Activated CD8-positive, alpha-beta memory T cell treated with anti-CD3 and anti-CD28 coated beads, Interleukin-2, amount 50 U/mL, for 48 hours (primary cell): ENCODE results near the gene PSMB11.

ENCODE experiments used
- DNase-seq: peaks from one replicate; pipeline ENCODE4 v3.0.0-alpha.2; 2020

The PSMB11 gene

GRCh38 chr14:23062002-23062401, 20.0 kb downstream of the PSMB11 start:
- DNase-seq: no peak

- peak; percentile 38 for DNase-seq
Measured at GRCh38 chr14:23063601-23064000, 21.6 kb downstream of the PSMB11 start.

- DNase-seq: peak; percentile 35
Measured at GRCh38 chr14:23066368-23066767, 24.4 kb downstream of the PSMB11 start.

GRCh38 chr14:23066855-23067744, 25.1 kb downstream of the PSMB11 start:
- peak; percentile 29 for DNase-seq

- peak; percentile 46 for DNase-seq
Measured at GRCh38 chr14:23067847-23068788, 26.1 kb downstream of the PSMB11 start.

GRCh38 chr14:23068789-23069412, 26.9 kb downstream of the PSMB11 start:
- DNase-seq: peak; percentile 75

- DNase-seq: peak; percentile 52
Measured at GRCh38 chr14:23069413-23069806, 27.4 kb downstream of the PSMB11 start.

- peak; percentile 50 for DNase-seq
Measured at GRCh38 chr14:23070262-23071129, 28.5 kb downstream of the PSMB11 start.

- peak; percentile 86 for DNase-seq
Measured at GRCh38 chr14:23071244-23071920, 29.4 kb downstream of the PSMB11 start.

- peak; percentile 29 for DNase-seq
Measured at GRCh38 chr14:23071921-23072539, 30.0 kb downstream of the PSMB11 start.

- no peak for DNase-seq
Measured at GRCh38 chr14:23074906-23075305, 32.9 kb downstream of the PSMB11 start.

GRCh38 chr14:23076785-23077408, 34.9 kb downstream of the PSMB11 start:
- no peak for DNase-seq

GRCh38 chr14:23077962-23078361, 36.0 kb downstream of the PSMB11 start:
- no peak for DNase-seq

GRCh38 chr14:23078692-23079116, 36.7 kb downstream of the PSMB11 start:
- no peak for DNase-seq

GRCh38 chr14:23079716-23080115, 37.7 kb downstream of the PSMB11 start:
- no peak for DNase-seq

GRCh38 chr14:23080474-23080873, 38.5 kb downstream of the PSMB11 start:
- no peak for DNase-seq

- DNase-seq: peak; percentile 6
Measured at GRCh38 chr14:23085458-23085857, 43.4 kb downstream of the PSMB11 start.

- DNase-seq: peak; percentile 43
Measured at GRCh38 chr14:23086565-23086964, 44.6 kb downstream of the PSMB11 start.

- DNase-seq: no peak
Measured at GRCh38 chr14:23089498-23090253, 47.7 kb downstream of the PSMB11 start.

- DNase-seq: no peak
Measured at GRCh38 chr14:23090254-23090636, 48.2 kb downstream of the PSMB11 start.
